Measurements from ENCODE around the gene SEPTIN1.
A peak's percentile ranks its signal among the peaks of the same experiment; 100 is the strongest.
"Not testable (repeated sequence)": the region's sequence is repeated elsewhere in the genome, so short reads cannot be mapped to it uniquely, and the experiment has no call there.

Gene SEPTIN1

GRCh38 chr16:30356401-30357084 is 25.8 kb downstream of the SEPTIN1 start:
- no peak for DNase-seq

- DNase-seq = no peak
Measured at GRCh38 chr16:30355954-30356308, 26.4 kb downstream of the SEPTIN1 start.

GRCh38 chr16:30355144-30355953 is 27.0 kb downstream of the SEPTIN1 start, which contains the start of gene CD2BP2:
TSS of gene CD2BP2 (minus strand) at chr16:30355308. CDS start at chr16:30354681, 627 bp downstream.
- DNase-seq = peak; percentile 98

- no peak for DNase-seq
Measured at GRCh38 chr16:30354423-30355143, 27.8 kb downstream of the SEPTIN1 start.

- DNase-seq = no peak
Measured at GRCh38 chr16:30353438-30354129, 28.8 kb downstream of the SEPTIN1 start.

GRCh38 chr16:30352488-30353401 is 29.6 kb downstream of the SEPTIN1 start:
- no peak for DNase-seq

- DNase-seq = no peak
Measured at GRCh38 chr16:30351586-30352419, 30.6 kb downstream of the SEPTIN1 start.

- DNase-seq = no peak
Measured at GRCh38 chr16:30351001-30351441, 31.3 kb downstream of the SEPTIN1 start.

GRCh38 chr16:30350134-30350871 is 32.1 kb downstream of the SEPTIN1 start:
- no peak for DNase-seq

GRCh38 chr16:30349675-30350074 is 32.7 kb downstream of the SEPTIN1 start:
- DNase-seq = no peak

- DNase-seq = no peak
Measured at GRCh38 chr16:30348929-30349328, 33.4 kb downstream of the SEPTIN1 start.

GRCh38 chr16:30348113-30348512 is 34.2 kb downstream of the SEPTIN1 start:
- DNase-seq = no peak

- DNase-seq = no peak
Measured at GRCh38 chr16:30346286-30346685, 36.1 kb downstream of the SEPTIN1 start.

GRCh38 chr16:30343491-30343820 is 38.9 kb downstream of the SEPTIN1 start:
- DNase-seq = not testable (repeated sequence)

- DNase-seq = no peak
Measured at GRCh38 chr16:30342751-30343490, 39.4 kb downstream of the SEPTIN1 start.

GRCh38 chr16:30341971-30342370 is 40.4 kb downstream of the SEPTIN1 start:
- DNase-seq = not testable (repeated sequence)

GRCh38 chr16:30340621-30341020 is 41.7 kb downstream of the SEPTIN1 start:
- DNase-seq = no peak

- not testable (repeated sequence) for DNase-seq
Measured at GRCh38 chr16:30338715-30339114, 43.6 kb downstream of the SEPTIN1 start.

GRCh38 chr16:30337964-30338357 is 44.4 kb downstream of the SEPTIN1 start:
- not testable (repeated sequence) for DNase-seq

All from NCI-H1092 (cell line).